NCI-H2227 treated with DMSO at 0.1 percent for 48 hours (cell line): ENCODE data around the gene ZNF784.
A peak's percentile ranks its signal among the peaks of the same experiment; 100 is the strongest.

Experiments
- DNase-seq: peaks from one replicate; lab custom pipeline; 2025; lab: John Stamatoyannopoulos, UW

The ZNF784 gene

DNA sequence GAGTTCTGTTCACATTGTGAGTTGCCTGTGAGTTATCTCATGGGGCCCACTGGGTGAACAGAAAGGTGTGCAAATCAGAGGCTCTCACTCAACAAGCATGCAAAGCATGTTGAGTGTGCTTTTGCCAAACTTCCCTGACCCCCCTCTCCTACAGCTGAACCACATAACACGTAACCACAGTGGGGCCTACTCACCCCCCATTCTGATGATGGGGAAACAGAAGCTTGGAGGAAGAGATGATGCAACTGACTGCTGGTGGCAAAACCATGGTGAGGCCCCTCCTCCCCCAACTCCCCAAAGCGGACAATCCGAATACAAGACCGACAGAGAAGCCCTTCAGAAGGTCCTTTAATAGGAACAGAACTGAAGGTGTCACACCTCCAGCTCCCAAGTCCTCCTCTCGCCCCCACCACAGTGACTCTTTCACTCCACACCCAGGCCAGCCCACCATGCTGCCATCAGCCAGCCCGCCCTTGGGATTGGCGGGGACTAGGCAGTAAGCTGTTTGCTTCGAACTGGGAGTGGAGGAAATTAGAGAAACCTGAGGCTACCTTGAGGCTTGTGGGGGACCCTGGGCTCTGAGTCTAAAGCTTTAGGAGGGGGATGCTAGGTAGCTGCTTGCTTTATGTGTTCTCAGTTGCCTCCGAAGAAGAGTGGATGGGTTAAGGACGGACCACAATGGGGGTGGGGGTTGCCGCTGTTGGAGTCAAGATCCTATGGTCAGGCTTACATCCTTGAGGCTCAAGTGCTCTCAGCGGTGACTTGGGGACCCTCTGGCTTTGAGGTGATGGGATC lies 3.8 kb downstream of the ZNF784 start:
- DNase-seq: no peak

DNA sequence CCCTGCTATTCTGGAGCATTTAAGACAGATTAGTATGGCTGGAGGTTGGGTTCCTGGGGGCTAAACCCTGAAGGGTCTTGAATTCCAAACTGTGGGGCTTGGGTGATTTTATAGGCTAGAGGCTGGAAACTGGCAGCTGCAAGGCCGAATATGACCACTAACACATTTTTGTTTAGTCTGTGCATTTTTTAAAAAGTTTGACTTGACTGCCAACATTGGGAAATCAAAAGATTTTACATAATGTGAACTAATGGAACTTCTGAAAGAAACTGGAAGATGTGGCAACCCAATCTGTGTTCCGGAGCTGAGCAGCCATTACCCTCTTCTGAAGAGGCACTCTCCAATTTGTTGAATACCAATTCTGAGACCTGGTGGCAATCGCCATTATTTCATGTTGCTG lies 5.1 kb downstream of the ZNF784 start:
- DNase-seq: no peak

DNA sequence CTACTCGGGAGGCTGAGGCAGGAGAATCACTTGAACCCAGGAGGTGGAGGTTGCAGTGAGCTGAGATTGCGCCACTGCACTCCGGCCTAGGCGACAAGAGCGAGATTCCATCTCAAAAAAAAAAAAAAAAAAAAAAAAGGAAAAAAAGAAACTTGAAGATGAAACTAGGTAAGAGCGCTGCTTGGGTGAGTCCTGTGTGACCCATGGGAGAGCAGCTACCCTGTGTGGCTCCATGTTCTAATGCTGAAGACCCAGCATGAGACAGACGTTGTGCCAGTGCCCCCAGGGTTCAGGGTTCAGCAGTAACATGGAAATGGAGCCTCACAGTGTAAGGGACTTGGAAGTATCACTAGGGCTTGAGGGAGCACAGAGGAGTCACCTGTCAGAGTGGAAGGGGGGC lies 5.9 kb downstream of the ZNF784 start:
- no peak for DNase-seq

DNA sequence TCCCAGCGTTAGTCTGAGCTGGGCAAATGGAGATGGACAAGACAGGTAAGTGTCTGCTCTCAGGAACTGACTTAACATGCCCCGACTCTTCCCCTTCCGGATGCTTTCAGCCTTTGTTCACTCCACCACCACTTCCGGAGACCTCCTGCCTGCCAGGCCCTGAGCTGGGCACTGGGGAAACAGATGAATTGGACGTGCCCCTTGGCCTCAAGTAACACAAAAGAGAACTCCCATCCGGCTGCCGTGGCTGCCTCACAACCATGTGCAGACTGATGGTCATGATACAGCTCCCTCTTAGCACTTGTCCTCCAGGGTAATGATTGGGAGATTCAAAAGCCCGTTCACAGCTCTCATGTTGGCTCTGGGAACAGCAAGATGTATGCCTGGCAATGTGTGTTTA lies 6.9 kb downstream of the ZNF784 start:
- DNase-seq: no peak

DNA sequence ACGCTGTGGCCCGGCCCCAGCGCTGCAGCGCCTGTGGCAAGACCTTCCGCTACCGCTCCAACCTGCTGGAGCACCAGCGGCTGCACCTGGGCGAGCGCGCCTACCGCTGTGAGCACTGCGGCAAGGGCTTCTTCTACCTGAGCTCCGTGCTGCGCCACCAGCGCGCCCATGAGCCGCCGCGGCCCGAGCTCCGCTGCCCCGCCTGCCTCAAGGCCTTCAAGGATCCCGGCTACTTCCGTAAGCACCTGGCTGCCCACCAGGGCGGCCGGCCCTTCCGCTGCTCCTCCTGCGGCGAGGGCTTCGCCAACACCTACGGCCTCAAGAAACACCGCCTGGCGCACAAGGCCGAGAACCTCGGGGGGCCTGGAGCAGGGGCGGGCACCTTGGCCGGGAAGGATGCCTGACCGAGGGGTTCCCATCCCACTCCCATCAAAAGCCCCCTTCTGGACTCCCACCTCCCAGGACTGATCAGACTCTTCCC lies 7.9 kb downstream of the ZNF784 start:
- no peak for DNase-seq

DNA sequence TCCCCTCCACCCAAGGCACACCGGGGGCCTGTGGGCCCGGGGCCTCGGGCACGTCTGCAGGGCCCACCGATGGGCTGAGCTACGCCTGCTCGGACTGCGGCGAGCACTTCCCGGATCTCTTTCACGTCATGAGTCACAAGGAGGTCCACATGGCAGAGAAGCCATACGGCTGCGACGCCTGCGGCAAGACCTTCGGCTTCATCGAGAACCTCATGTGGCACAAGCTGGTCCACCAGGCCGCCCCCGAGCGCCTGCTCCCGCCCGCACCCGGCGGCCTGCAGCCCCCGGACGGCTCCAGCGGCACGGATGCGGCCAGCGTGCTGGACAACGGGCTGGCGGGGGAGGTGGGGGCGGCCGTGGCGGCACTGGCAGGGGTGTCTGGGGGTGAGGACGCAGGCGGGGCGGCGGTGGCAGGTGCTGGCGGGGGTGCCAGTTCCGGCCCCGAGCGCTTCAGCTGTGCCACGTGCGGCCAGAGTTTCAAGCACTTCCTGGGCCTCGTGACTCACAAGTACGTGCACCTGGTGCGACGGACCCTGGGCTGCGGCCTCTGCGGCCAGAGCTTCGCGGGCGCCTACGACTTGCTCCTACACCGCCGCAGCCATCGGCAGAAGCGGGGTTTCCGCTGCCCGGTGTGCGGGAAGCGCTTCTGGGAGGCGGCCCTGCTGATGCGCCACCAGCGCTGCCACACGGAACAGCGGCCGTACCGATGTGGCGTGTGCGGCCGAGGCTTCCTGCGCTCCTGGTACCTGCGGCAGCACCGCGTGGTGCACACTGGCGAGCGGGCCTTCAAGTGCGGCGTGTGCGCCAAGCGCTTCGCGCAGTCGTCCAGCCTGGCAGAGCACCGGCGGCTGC lies 8.6 kb downstream of the ZNF784 start:
- no peak for DNase-seq

DNA sequence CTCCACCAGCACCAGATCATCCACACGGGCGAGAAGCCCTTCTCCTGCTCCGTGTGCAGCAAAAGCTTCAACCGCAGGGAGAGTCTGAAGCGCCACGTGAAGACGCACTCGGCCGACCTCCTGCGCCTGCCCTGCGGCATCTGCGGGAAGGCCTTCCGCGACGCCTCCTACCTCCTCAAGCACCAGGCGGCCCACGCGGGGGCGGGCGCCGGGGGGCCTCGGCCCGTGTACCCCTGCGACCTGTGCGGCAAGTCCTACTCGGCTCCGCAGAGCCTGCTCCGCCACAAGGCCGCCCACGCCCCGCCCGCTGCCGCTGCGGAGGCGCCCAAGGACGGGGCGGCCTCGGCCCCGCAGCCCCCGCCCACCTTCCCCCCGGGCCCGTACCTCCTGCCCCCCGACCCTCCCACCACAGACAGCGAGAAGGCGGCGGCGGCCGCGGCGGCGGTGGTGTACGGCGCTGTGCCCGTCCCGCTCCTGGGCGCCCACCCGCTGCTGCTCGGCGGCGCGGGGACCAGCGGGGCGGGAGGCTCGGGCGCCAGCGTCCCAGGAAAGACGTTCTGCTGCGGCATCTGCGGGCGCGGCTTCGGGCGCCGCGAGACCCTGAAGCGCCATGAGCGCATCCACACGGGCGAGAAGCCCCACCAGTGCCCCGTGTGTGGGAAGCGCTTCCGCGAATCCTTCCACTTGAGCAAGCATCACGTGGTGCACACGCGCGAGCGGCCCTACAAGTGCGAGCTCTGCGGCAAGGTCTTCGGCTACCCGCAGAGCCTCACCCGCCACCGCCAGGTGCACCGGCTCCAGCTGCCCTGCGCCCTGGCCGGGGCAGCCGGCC lies 9.4 kb downstream of the ZNF784 start:
- DNase-seq: no peak

DNA sequence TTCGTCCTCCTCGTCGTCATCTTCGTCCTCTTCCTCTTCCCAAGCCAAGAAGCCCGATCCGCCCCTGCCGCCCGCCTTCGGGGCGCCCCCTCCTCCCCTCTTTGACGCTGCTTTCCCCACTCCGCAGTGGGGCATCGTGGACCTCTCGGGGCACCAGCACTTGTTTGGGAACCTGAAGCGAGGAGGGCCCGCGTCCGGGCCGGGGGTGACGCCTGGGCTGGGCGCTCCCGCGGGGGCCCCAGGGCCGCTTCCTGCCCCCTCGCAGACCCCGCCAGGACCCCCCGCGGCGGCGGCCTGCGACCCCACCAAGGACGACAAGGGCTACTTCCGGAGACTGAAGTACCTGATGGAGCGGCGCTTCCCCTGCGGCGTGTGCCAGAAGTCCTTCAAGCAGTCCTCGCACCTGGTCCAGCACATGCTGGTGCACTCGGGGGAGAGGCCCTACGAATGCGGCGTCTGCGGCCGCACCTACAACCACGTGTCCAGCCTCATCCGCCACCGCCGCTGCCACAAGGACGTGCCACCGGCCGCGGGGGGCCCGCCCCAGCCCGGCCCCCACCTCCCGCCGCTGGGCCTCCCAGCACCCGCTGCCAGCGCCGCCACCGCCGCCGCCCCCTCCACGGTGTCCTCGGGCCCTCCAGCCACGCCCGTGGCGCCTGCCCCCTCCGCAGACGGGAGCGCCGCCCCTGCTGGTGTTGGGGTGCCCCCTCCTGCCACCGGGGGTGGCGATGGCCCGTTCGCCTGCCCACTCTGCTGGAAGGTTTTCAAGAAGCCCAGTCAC lies 10.2 kb downstream of the ZNF784 start:
- no peak for DNase-seq

DNA sequence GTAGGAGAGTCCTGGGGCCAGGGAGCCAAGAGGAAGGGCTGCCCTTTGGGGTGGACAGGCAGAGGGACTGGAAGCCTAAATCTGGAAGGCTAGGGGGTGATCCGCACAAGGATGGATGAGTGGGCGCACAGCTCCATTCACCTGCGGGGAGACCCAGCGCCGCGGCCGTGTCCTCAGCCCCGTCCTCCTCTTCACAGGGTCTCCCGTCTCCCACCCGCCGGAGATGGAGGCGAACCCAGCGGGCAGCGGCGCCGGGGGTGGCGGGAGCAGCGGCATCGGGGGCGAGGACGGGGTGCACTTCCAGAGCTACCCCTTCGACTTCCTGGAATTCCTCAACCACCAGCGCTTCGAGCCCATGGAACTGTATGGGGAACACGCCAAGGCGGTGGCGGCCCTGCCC lies 11.0 kb downstream of the ZNF784 start:
- no peak for DNase-seq

DNA sequence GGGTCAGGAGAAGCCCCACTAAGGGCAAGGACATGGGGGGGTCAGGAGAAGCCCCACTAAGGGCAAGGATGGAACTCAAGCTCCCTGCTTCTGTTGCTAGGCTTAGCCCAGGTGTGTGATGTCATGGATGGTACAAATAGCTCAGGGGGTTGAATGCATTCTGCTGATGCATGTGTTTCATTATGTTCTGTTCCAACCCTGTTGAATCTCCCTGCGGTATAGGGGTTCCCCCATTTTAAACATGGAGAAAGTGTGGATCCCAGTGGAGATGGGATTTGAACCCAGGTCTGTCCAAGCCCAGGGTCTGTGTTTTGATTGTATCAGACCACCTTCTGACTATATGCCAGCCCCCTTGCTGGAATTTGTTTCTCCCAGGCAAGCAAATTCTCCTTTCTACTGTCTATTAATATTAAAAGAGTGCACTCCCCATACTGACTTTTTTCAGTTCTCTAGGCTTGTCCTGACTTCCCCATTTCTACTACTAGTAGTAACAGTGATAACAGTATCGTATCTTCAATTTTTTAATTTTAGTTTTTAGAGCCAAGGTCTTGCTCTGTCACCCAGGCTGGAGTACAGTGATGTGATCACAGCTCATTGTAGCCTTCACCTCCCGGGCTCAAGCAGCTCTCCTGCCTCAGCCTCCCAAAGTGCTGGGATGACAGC lies 12.3 kb downstream of the ZNF784 start:
- DNase-seq: no peak

DNA sequence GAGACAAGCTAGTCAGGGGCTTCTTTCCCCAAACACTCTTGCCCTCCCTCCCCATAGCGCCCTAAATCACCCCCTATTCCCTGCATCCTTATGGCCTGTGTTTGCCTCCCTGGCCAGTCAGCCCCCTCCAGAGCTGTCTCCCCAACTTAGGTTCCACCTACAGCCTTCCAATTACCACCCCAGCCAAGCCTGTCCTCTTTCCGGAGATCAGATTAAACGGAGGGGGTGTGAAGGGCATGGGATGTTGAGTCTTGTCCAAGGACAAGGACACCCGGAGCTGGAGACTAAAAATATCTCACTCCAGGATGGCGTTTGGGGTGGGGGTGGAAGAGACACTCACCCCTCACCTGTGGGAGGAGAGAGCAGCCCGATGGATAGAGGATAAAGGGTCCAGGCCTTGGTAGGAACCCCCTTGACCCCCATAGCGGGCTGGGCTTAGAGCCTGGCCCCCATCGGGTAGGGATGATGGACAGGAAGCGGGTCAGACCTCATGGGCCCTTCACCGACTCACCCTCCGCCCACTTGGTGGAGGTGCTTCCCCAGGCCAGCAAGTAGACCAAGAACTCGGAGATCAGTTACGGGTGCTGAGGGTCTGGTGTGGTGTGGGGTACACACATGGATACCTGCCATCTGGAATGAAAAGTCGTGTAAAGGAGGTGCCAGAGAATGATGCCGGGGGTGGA lies 12.9 kb downstream of the ZNF784 start:
- DNase-seq: no peak

DNA sequence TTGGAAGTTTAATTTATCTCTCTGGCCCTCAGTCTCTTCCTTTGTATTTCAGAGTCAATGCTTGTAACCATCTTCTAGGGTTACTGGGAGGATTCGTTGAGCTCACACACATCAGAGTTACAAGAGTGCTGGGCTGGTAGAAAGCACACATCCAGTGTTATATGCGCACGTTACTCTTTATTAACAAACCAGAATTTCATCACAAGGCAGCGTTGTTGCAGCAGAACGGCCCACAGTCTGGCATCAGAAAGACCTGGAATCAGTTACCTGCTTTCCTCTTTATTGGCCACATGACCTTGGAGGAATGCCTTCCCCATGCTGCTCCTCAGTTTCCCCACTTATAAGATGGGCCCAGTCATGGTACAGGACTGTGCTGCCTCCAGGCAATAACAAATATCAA lies 15.0 kb downstream of the ZNF784 start:
- DNase-seq: no peak

DNA sequence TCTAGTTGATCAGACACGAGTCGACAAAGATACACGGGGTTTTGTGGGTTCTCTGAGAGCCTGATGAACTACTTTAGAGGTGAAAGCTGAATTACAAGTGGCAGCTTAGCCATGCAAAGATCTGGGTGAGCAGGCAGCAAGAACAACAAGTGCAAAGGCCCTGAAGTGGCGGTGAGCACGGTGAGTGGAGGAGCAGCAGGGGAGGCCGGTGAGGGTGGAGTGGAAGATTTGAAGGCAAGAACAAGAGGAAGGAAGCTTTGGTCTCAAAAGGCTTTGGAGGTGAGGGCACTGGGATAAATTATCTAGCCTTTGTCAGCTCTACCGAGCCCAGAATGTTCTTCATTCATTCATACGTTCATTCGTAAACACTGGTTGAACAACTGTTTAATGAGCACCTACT lies 17.5 kb downstream of the ZNF784 start:
- no peak for DNase-seq

DNA sequence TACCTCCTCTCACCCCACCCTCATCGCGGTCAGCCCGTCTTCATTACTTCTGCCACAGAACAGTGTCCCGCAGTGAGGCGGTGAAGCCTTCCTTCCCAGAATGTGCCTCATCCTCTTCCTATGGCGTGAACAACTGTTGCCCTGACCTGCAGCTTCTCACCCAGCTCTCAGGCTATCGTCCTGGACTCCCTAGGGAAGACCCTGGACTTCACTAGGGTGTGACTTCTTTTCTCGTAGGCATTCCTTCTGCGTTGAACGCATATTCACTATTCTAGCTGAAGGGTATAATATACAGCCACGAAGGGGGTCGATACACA lies 17.9 kb downstream of the ZNF784 start:
- DNase-seq: no peak

DNA sequence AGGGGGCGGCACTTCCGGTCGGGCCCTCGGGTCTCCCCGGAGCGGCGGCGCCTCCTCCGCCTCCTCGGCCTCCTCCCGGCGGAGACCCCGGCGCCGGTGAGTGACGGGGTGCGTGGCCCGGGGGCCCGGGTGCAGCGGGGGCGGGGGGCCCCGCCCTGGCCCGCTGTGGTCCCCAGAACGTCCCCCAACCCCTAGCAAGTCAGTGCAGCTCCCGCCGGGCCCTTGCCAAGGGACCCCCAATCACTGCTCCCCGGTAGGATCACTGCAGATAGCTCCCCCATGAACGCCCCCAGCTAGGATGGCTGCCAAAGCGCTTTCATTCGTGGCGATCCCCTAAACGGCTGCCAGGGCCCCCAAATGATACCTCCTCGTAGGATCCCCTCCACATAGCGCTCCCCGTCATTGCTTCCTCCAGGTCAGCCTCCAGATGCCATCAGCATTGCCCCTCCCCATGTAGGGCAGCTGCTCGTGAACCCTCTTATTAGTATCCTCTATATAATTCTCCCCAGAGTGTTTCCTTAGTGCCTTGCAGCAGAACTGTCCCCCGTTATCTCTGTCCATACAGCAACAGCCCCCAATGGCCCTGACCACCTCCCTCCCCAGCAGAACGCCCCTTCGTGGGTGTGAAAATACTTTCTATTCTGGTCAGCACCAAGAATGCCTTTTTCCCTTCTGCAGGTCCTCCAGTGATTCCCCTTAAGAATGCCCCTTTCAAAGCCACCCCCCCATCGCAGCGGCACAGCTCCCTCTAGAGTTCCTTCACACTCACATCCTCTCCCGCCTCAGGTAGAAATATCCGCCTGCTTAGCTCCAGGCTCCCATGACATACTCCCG lies 18.5 kb downstream of the ZNF784 start, which contains the start of gene ZNF865:
ZNF865 (plus strand) TSS at position 11 of the 834 bp plus-strand sequence. CDS start 7,972 bp downstream, outside the sequence.
- peak; percentile 98 for DNase-seq

DNA sequence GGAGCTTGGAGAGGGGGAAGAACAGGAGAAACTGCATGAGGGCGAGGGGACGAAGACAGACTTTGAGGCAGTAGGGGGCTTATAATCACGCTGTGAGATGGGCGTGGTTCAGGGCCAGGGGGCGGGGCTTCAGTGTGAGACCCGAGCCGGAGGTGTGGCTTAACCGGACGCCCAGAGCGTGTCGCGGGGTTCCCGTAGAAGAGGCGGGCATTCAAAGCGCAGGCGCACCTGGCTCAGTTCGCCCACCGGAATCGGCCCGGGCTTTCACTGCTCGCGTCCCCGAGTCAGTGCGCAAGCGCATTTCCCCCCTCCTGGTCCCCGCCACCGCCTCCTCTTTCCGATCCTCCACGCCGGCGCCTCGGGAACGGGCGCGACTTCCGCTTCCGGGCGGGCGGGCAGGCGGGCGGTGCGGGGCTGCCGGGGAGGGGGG lies 19.1 kb downstream of the ZNF784 start:
- DNase-seq: peak; percentile 100

DNA sequence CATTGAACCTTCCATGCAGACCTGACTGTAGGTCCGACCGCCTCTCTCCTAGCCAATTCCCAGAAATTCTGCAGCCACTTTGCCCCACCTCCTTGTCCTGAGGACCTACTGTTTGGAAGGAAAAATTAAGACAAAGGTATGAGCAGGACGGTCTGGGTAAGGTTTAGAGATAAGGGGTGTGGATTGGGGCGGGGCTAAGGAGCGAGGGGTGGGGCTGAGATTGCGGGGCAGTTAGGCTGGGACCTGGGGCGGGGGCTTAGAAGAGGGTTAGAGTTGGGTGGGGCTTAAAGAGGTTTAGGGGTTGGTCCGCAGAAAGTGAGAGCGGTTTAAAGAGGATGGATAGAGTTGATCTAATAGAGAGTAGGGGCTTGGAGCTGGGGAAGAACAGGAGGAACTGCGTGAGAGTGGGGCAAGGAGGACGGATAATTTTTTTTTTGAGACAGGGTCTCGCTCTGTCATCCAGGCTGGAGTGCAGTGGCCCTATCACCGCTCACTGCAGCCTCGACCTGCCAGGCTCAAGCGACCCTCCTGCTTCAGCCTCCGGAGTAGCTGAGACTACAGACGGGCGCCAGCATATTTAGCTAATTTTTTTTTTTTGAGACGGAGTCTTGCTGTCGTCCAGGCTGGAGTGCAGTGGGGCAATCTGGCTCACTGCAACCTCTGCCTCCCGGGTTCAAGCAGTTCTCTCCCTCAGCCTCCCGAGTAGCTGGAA lies 20.6 kb downstream of the ZNF784 start:
- no peak for DNase-seq

DNA sequence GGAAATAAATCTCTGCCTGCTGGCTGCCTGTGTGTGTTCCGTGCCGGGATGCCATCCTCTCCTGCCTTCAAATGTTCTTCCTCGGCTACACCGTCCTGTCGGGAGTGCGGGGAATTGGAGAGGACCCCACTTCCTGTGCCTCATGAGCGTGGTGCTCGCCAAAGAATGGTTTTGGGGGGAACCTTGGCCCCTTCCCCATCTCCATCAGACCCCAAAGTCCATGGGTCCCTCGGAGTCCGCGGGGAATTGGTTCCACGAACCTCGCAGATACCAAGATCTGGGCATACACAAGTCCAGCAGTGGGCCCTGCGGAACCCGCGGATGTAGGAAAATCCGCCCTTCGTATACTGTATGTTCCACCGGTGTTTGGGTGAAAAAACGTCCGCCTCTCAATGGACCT lies 21.3 kb downstream of the ZNF784 start:
- DNase-seq: no peak
